Measurements from ENCODE around the gene CD8B.

GRCh38 chr2:86787736-86788135 is 74.0 kb downstream of the CD8B start:
- TF ChIP-seq CTCF (IDR thresholded peaks at IDR 0.05): no peak
- TF ChIP-seq POLR2A (IDR thresholded peaks at IDR 0.05): no peak

All from right lobe of liver (tissue), 4 donors.